RPMI8226 (cell line): ENCODE data around the gene SCCPDH.
"Not testable (repeated sequence)": the region's sequence is repeated elsewhere in the genome, so short reads cannot be mapped to it uniquely, and the experiment has no call there.

Experiments used
- DNase-seq: peaks from one replicate; pipeline ENCODE4 v3.0.0-alpha.2; 2015

Gene SCCPDH

DNA sequence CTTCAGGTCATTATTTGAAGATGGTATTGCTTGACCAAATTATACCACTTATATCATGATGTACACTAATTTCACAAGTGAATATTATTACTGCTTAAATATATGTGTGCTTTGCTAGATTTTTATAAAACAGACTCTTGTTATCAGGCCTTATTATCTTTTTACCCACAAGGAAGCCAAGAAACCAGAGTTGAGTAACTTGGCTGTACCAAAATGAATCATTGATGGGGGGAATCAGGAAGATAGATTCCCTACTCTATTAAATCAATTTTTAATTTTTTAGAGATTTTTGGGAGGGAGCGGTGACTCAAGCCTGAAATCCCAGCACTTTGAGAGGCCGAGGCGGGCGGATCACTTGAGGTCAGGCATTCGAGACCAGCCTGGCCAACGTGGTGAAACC is 16.0 kb upstream of the SCCPDH start:
- DNase-seq: no peak

DNA sequence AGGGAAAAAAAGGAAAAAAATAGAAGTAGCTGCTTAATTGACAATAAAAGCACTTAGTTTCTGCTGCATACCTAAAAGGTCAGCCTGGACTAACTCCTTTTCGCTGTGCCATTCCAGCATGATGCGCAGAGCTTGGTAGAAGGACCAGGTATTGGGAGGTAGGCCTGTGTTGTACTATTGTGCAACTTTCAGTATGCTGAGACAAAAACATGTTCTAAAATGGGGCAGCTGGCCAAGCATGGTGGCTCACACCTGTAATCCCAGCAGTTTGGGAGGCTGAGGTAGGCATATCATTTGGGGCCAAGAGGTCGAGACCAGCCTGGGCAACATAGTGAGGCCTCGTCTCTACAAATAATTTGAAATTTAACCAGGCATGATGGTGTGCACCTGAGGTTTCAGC is 15.0 kb upstream of the SCCPDH start:
- no peak for DNase-seq

DNA sequence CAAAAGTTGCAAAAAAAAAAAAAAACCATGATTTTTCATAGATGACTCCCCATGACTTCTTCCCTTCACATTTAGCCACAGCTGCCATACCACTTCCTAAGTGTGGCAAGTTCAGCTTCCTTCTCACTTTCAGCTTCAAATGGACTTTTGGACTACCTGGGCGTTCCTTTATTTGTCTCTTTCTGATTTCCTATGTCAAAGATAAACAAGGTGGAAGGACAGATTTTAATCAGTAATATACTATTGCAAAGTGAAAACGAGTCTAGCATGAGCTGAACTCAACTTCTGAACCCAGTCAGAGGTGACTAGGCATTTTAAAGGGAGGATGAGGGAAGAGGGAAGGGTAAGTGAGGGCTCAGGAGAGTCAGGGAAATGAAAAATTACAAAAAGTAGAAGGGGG is 14.4 kb upstream of the SCCPDH start:
- no peak for DNase-seq

DNA sequence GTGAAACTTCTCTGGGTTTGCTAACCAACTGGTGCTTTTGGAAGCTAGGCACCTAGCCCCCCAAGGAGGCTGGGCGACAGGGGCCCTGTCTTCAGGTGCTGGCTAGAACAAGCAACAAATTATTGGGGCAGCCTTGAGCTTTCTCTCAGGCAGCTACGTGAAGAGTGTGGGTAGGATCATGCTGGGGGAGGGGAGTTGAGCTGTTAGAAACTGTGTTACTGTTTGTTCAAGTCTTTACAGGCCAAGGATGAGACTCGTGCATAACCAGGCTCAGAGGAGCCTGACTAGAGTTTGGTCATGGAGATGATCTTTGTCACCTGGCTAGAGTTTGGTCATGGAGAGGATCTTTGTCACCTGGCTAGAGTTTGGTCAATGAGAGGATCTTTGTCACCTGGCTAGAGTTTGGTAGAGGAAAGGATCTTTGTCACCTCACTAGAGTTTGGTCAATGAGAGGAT is 12.6 kb upstream of the SCCPDH start:
- DNase-seq: no peak

DNA sequence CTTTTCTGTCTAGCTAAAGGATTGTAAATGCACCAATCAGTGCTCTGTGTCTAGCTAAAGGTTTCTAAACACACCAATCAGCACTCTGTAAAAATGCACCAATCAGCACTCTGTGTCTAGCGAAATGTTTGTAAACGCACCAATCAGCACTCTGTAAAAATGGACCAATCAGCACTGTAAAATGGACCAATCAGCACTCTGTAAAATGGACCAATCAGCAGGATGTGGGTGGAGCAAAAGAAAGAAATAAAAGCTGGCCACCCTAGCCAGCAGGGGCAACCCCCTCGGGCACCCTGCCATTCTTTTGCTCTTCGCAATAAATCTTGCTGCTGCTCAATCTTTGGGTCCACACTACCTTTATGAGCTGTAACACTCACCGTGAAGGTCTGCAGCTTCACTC is 11.8 kb upstream of the SCCPDH start:
- DNase-seq: not testable (repeated sequence)

DNA sequence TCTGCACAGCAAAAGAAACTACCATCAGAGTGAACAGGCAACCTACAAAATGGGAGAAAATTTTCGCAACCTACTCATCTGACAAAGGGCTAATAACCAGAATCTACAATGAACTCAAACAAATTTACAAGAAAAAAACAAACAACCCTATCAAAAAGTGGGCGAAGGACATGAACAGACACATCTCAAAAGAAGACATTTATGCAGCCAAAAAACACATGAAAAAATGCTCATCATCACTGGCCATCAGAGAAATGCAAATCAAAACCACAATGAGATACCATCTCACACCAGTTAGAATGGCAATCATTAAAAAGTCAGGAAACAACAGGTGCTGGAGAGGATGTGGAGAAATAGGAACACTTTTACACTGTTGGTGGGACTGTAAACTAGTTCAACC is 4.8 kb upstream of the SCCPDH start:
- DNase-seq: not testable (repeated sequence)

DNA sequence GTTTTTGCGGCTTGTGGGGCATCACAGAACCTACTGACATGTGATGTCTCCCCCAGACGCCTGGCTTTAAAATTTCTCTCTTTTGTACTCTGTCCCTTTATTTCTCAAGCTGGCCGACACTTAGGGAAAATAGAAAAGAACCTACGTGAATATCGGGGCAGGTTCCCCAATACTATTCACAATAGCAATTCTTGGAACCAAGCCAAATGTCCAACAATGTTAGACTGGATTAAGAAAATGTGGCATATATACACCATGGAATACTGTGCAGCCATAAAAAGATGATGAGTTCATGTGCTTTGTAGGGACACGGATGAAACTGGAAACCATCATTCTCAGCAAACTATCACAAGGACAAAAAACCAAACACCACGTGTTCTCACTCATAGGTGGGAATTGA is 3.4 kb upstream of the SCCPDH start:
- not testable (repeated sequence) for DNase-seq

DNA sequence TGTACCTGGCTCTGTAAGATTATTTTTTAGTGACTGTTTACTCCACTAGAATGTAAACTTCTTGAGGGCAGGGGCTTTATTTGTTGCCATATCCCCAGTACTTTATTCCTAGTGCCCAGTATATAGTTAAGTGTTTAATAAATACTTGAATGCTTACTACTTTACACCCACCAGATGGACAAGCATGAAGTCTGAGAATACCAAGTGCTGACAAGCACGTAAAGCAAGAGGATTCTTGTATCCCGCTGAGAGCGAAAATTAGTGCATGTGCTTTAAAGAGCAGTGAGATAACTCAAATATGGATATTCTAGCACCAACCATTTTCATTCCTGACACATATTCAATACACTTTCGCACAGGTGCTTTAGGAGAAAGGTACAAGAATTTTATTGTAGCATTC is 1.5 kb upstream of the SCCPDH start:
- DNase-seq: no peak

DNA sequence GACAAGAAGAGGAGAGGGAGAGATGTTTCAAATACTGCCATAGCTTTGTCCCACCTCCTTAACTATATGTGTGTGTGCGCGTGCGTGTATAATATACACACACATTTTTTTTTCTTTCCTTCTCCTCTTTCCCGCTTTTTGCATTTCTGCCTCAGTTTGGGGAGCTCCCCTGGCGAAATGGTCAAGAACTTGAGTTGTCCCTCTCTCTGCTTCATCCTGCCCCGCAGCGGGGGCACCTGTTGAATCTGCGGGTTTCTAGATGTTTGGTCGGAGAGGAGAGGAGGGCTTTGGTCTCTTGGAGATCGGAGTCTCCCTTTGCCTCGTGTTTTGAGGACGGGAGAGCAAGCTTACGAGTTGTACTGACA is 504 bp downstream of the SCCPDH start:
- no peak for DNase-seq

DNA sequence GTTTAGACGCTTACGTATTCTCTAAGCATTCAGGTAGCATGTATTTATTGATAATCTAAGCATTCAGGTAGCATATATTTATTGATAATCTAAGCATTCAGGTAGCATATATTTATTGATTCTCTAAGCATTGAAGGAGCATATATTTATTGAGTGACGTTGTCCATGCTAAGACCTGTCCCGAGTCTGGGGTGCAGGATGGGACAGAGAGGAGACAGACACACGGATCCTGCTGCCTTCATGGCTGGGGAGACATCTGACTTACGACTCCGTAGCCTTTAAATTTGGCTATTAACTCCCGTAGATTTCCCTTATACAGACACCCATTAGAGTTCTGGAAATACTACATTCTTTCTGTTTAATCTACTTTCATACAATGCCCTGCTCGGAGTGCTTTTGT is 982 bp downstream of the SCCPDH start:
- no peak for DNase-seq

DNA sequence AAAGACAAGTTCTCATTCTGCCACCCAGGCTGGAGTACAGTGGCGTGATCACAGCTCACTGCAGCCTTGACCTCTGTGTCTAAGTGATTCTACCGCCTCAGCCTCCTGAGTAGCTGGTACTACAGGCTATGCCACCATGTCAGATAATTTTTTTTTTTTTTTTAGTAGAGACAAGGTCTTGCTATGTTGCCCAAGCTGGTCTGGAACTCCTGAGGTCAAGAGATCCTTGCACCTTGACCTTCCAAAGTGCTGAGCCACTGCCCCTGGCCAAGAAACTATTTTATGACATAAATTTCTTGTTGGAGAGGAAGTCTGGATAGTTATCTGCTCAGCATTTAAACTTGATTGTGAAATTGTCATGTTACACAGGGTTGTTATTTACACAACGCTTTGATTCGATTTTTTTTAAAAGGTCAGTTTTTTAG is 2.1 kb downstream of the SCCPDH start:
- no peak for DNase-seq

DNA sequence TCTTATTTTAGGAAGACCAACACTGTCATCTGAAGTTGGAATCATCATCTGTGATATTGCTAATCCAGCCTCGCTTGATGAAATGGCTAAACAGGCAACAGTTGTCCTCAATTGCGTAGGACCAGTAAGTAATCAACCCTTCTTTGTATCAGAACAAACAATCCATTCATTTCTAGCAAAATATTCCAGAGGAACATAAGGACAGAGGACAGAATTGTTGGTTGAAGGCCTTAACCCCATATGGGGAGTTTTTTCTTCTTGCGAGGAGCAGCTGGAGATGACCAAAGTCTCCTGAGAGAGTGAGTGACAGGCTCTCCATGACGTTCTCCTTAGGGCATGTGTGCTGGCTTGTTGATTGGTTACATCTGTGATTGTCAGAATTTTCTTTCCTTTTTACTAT is 2.7 kb downstream of the SCCPDH start:
- DNase-seq: no peak

DNA sequence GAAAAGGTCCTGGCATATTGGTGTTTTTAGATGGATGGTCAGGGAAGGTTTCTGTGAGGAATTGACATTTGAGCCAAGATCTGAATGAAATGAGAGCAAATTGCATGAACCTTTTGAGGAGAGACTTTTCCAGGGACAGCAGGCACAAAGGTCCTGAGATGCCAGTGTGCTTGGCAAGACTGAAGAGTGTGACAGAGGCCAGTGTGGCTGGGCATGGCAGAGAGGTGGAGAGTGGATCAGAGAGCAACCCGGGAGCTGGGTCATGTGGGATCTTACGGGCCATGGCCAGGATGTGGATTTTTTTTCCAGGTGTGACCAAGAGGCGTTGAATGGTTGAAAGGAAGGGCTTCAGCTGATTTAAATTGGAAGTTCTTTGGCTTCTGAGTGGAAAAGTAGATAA is 3.4 kb downstream of the SCCPDH start:
- no peak for DNase-seq

DNA sequence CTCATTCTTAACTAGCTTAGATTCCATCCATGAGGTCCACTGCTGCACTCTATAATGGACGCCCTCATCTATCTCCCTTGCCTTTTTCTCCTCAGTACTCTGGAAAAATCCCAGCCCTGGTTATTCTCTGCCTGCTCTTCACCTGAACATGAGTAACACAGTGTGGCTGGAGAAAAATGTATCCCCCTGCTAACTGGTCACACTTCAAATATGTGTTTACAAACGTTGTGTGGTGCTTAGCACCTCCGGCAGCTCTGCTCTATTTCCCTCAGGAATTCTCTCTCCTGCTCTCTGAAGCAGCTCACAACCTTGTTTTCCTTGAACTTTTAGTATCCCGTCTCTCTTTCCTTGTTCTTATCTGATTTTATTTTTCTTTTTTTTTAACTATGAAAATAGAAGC is 4.1 kb downstream of the SCCPDH start:
- DNase-seq: no peak

DNA sequence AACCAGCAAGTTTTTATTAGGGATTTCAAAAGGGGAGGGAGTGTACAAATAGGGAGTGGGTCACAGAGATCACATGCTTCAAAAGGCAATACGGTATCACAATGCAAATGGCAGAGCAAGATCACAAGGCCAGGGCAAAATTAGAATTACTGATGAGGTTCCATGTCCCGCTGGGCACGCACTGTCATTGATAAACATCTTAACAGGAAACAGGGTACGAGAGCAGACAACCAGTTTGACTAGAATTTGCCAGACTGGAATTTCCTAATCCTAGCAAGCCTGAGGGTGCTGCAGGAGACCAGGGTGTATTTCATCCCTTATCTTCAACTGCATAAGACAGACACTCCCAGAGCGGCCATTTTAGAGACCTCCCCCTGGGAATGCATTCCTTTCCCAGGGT is 4.8 kb downstream of the SCCPDH start:
- not testable (repeated sequence) for DNase-seq

DNA sequence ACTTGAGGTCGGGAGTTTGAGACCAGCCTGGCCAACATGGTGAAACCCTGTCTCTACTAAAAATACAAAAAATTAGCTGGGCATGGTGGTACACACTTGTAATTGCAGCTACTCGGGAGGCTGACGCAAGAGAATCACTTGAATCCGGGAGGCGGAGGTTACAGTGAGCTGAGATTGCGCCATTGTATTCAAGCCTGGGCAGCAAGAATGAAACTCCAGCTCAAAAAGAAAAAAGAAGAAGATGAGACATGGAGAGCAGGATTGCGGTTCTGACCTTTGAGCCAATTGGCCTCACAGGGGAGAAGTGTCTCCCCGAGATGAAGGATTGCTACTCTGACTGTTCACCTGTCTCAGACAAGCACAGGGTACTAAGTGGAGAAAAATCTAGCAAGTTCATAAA is 6.6 kb downstream of the SCCPDH start:
- DNase-seq: no peak

DNA sequence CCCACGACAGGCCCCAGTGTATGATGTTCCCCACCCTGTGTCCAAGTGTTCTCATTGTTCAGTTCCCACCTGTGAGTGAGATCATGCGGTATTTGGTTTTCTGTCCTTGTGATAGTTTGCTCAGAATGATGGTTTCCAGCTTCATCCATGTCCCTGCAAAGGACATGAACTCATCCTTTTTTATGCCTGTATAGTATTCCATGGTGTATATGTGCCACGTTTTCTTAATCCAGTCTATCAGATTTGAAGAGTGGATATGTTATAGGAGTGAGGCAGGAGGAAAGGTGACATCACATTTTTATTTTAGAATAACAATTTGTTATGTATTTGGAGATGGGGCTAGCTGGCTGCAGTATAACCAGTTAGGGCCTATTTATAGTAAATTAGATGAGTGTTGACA is 7.7 kb downstream of the SCCPDH start:
- not testable (repeated sequence) for DNase-seq

DNA sequence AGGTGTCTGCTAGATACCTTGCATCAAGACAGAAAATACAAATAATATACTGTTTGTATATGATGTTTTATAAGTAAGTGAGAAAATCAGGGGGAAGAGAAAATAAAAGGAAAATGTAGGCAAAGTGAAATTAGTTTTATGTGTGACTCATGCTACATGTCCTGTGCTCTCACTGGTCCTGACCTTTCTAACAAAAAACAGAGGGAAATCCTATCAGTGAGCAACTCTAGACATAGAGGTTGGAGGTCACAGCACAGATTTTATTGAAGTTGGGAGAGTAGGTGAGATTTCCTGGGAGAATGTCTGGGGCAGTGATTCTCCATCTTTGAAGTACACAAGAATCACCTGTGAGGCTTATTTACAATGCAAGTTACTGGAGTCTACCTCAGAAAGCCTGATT is 9.5 kb downstream of the SCCPDH start:
- no peak for DNase-seq

DNA sequence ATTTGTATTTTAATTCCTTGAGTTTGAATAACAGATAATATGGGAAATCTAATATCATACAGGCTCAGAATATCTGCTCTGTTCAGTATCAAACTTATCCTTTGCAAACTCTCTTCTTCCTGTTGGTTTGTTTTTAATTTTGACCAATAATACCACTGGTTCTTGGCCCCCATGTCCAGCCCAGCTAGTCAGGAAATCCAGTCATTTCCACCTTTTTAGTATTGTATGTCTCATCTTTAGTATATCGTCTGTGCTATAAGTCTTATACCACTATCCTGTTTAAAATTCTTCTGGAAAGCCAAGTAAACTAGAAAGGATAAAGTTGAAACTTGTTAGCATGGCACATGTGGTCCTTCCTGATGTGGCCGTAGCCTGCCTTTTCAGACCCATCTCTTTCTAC is 10.7 kb downstream of the SCCPDH start:
- no peak for DNase-seq

DNA sequence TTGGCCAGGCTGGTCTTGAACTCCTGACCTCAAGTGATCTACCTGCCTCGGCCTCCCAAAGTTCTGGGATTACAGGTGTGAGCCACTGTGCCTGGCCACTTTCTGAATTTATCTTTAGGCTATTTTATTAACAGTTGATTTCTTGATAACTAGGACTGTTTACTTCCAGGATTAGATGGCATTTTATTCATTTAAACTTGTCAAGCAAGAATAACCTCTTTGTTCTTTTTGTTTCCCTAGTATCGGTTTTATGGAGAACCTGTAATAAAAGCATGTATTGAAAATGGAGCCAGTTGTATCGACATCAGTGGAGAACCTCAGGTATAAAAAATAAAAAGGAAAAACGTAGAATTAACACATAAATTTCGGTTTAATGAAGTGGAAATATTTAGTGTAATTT is 11.5 kb downstream of the SCCPDH start:
- DNase-seq: no peak

DNA sequence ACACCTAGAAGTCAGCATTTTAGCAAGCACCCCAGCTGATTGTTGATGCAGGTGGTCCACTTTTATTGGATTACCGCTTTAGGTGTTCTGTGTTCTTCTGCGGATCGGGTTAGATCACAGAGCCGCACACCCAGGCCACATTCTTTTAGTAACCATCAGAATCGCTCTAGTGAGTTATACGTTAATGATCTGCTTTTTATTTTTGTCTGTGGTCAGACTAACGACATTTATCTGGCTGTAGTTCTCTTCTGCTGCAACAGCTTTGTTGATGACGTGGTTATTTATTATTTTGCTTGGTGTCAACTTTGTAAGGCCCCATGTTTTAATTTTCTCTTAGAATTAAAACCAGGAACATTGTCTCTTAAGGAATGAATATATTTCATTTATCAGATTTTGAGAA is 18.2 kb downstream of the SCCPDH start:
- no peak for DNase-seq

DNA sequence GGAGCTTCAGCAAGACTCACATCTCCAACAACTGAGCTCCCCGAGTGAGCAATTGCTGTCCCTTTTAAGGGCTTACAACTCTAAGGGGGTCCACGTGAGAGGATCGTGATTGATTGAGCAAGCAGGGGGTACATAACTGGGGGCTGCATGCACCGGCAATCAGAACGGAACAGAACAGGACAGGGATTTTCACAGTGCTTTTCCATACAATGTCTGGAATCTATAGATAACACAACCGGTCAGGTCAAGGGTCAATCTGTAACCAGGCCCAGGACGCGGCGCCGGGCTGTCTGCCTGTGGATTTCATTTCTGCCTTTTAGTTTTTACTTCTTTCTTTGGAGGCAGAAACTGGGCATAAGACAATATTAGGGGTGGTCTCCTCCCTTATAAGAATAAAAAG is 21.9 kb downstream of the SCCPDH start:
- DNase-seq: not testable (repeated sequence)

DNA sequence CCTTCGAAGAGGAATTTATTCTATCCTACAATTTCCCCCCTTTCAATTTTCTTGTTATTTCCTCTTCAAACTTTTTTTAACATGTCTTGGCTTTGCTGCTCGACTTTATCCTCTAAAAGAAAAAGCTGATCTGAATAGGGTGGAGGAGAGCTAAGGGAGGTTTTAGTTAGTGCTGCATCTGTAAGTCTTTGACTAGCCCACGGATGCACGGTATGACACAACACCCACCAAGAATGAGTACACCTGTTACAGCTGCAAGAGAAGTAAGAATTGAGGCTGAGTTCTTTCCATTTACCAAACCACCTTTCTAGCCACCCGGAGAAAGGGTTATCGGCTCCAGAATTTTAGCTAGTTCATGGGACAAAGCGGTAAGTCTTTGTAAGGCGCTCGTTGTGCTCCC is 23.8 kb downstream of the SCCPDH start:
- DNase-seq: no peak

DNA sequence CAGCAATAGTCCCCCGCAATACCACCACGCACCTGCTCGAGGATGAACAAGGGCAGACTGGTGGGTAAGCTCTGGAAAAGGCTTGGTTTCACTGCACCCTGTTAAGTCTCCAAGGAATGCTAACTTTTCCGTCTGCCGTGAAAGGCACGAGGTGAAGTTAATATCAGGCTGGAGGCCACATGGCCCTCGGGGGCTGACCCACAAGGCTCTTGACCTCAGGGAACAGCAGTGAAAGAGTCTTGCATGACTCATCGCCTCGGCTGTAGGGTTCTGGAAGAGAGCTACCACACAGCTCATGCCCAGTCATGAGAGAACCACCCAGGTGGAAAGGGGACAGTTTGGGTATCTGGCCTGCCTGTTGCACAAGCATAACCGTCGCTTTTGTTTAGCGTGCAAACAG is 24.7 kb downstream of the SCCPDH start:
- DNase-seq: no peak

DNA sequence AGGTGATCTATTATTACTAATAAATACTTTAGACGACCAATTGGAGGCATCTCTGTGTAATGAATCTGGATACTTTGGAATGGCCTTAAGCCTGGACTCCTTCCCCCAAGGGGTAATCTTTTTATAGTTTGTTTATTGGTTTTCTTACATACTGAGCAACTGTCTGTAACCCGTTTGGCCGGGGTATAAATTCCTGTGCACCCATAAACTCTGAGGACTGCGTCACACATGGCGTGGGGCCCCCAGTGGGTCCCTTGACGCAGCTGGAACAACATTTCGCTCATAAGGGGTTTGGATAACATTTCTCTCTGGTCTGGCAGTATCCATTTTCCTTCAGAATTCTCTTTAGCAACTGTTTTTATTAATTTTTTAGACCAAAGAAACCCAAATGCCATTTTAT is 26.5 kb downstream of the SCCPDH start:
- DNase-seq: no peak
